CD14-positive monocyte (primary cell): ENCODE measurements around the gene STRN. TPM values are rescaled to one million over a fixed set of nuclear protein-coding genes. Genes with fewer than 3 reads are reported as not detected.

Experiments
- DNase-seq, 3 donors: peaks; one replicate each; pipeline ENCODE4 v3.0.0-alpha.2; 2011 to 2022
- H2AFZ ChIP-seq: 2 replicates; pipeline ENCODE4 v1.6.0; 2012; ENCODE audit warnings: mild to moderate bottlenecking, low read depth, low read length, inconsistent platforms; ENCODE audit not compliant: insufficient read depth, poor library complexity, severe bottlenecking
- H3K27ac ChIP-seq, 2 donors: 1 replicate in 1 of 2; 2 replicates in 1 of 2; pipeline ENCODE4 v1.5.1; 2012 to 2013; ENCODE audit warnings: low read length in 2 of 2, control low read depth in 1 of 2, inconsistent platforms in 1 of 2, low read depth in 1 of 2, mild to moderate bottlenecking in 1 of 2
- H3K27me3 ChIP-seq, 2 donors: one replicate each; pipeline versions ENCODE4 v1.6.0 to v1.6.1; 2011 to 2013; ENCODE audit warnings: low read length in 2 of 2; ENCODE audit not compliant: control insufficient read depth in 2 of 2, insufficient read depth in 2 of 2
- H3K36me3 ChIP-seq, 2 donors: replicated peaks in 1 of 2; 1 replicate in 1 of 2; 2 replicates in 1 of 2; pipeline versions ENCODE4 v1.5.1 to v1.6.1; 2012 to 2013; ENCODE audit warnings: low read length in 2 of 2, control low read depth in 1 of 2, inconsistent platforms in 1 of 2, mild to moderate bottlenecking in 1 of 2; ENCODE audit not compliant: insufficient read depth in 2 of 2, control insufficient read depth in 1 of 2
- H3K4me1 ChIP-seq, 2 donors: 1 replicate in 1 of 2; 2 replicates in 1 of 2; pipeline versions ENCODE4 v1.5.1 to v1.6.1; 2012 to 2013; ENCODE audit warnings: low read length in 2 of 2, control low read depth in 1 of 2, inconsistent platforms in 1 of 2, mild to moderate bottlenecking in 1 of 2, moderate library complexity in 1 of 2; ENCODE audit not compliant: insufficient read depth in 2 of 2, control insufficient read depth in 1 of 2
- H3K4me2 ChIP-seq: replicated peaks from 2 replicates; pipeline ENCODE3; 2012; ENCODE audit warnings: low read length, moderate library complexity, mild to moderate bottlenecking; ENCODE audit not compliant: poor library complexity, severe bottlenecking; ENCODE audit errors: extremely low read depth
- H3K4me3 ChIP-seq, 3 experiments: fragments of 200-600 bp in 1 of 3; sonication (generic) in 1 of 3; replicated peaks in 1 of 3; 1 replicate in 2 of 3; 2 replicates in 1 of 3; pipeline ENCODE4 v1.5.1; 2011 to 2013; ENCODE audit warnings: low read length in 3 of 3, mild to moderate bottlenecking in 3 of 3, control low read depth in 2 of 3, low read depth in 2 of 3, inconsistent platforms in 1 of 3, moderate library complexity in 1 of 3
- H3K79me2 ChIP-seq: 2 replicates; pipeline ENCODE4 v1.6.0; 2012; ENCODE audit warnings: mild to moderate bottlenecking, control low read depth, inconsistent platforms, low read length, moderate library complexity; ENCODE audit not compliant: insufficient read depth
- H3K9ac ChIP-seq: 2 replicates; pipeline ENCODE4 v1.6.0; 2017; ENCODE audit warnings: low read length, mild to moderate bottlenecking; ENCODE audit not compliant: insufficient read depth, poor library complexity, severe bottlenecking
- H3K9me3 ChIP-seq, 2 donors: replicated peaks in 1 of 2; 1 replicate in 1 of 2; 2 replicates in 1 of 2; pipeline versions ENCODE4 v1.5.1 to v1.6.1; 2012 to 2013; ENCODE audit warnings: low read length in 2 of 2, control low read depth in 1 of 2; ENCODE audit not compliant: control insufficient read depth in 1 of 2, insufficient read depth in 1 of 2
- H4K20me1 ChIP-seq: 2 replicates; pipeline ENCODE4 v1.6.0; 2012; ENCODE audit warnings: mild to moderate bottlenecking, low read length, control low read depth, moderate library complexity; ENCODE audit not compliant: insufficient read depth
- H3K27ac Mint-ChIP-seq, 7 donors: one replicate each; pipeline ENCODE4 v1.8.0; 2020; ENCODE audit warnings: mild to moderate bottlenecking in 7 of 7, mixed read lengths in 7 of 7, moderate library complexity in 6 of 7, inconsistent platforms in 2 of 7
- H3K27me3 Mint-ChIP-seq, 3 donors: one replicate each; pipeline ENCODE4 v1.8.0; 2021 to 2022; ENCODE audit warnings: low read depth in 3 of 3, mild to moderate bottlenecking in 3 of 3, mixed read lengths in 3 of 3, moderate library complexity in 3 of 3, inconsistent platforms in 1 of 3
- H3K36me3 Mint-ChIP-seq, 2 donors: one replicate each; pipeline ENCODE4 v1.8.0; 2020; ENCODE audit warnings: mixed read lengths in 2 of 2, inconsistent platforms in 1 of 2, mild to moderate bottlenecking in 1 of 2
- H3K4me1 Mint-ChIP-seq: one replicate; pipeline ENCODE4 v1.8.0; 2020; ENCODE audit warnings: mild to moderate bottlenecking, mixed read lengths
- H3K4me3 Mint-ChIP-seq, 2 donors: one replicate each; pipeline ENCODE4 v1.8.0; 2020; ENCODE audit warnings: mild to moderate bottlenecking in 2 of 2, mixed read lengths in 2 of 2, moderate library complexity in 1 of 2
- H3K9me3 Mint-ChIP-seq, 7 donors: one replicate each; pipeline ENCODE4 v1.8.0; 2020 to 2022; ENCODE audit warnings: mixed read lengths in 7 of 7, mild to moderate bottlenecking in 6 of 7, moderate library complexity in 6 of 7, inconsistent platforms in 2 of 7
- WGBS: methylation state at CpG from one replicate; pipeline ENCODE4 v1.1.5; 2013; ENCODE audit warnings: missing lambda C conversion rate; ENCODE audit not compliant: insufficient coverage; 5-methylcytosine and 5-hydroxymethylcytosine counted together
- intact Hi-C, 2 donors: fragments of 100-400 bp; cut with micrococcal nuclease; formaldehyde crosslinking; loops; one replicate each; pipeline versions ENCODE4 v1.15.0 to v1.15.1; 2023
- polyA minus RNA-seq: library from RNA; depleted of rRNA, polyadenylated mRNA; stranded (reverse); fragments of >200 nt; gene quantifications from 2 replicates; pipeline ENCODE4 v1.2.3, GENCODE V29; 2012
- polyA plus RNA-seq, 3 donors: library from polyadenylated mRNA; depleted of rRNA in 1 of 3; unstranded in 2 of 3; stranded (reverse) in 1 of 3; fragments of 300-500 nt in 2 of 3; fragments of >200 nt in 1 of 3; fragmentation: Illumina TruSeq in 2 of 3; gene quantifications; 1 replicate in 2 of 3; 2 replicates in 1 of 3; pipeline ENCODE4 v1.2.3, GENCODE V29; 2012 to 2021
- total RNA-seq, 12 experiments: library from RNA in 1 of 12; stranded (reverse) in 1 of 12; fragments of 120-200 nt in 1 of 12; gene quantifications; one replicate each; pipeline ENCODE4 v1.2.4 and lab custom pipeline; 2013 to 2026; ENCODE audit warnings: mixed read lengths in 6 of 12, inconsistent platforms in 1 of 12
- TF ChIP-seq, protein P1 (sequence below): fragments of 200-600 bp; IDR thresholded peaks from one replicate; pipeline ENCODE4 v1.8.0; 2022; ENCODE audit warnings: antibody characterized with exemption, mild to moderate bottlenecking

Gene STRN, protein sequence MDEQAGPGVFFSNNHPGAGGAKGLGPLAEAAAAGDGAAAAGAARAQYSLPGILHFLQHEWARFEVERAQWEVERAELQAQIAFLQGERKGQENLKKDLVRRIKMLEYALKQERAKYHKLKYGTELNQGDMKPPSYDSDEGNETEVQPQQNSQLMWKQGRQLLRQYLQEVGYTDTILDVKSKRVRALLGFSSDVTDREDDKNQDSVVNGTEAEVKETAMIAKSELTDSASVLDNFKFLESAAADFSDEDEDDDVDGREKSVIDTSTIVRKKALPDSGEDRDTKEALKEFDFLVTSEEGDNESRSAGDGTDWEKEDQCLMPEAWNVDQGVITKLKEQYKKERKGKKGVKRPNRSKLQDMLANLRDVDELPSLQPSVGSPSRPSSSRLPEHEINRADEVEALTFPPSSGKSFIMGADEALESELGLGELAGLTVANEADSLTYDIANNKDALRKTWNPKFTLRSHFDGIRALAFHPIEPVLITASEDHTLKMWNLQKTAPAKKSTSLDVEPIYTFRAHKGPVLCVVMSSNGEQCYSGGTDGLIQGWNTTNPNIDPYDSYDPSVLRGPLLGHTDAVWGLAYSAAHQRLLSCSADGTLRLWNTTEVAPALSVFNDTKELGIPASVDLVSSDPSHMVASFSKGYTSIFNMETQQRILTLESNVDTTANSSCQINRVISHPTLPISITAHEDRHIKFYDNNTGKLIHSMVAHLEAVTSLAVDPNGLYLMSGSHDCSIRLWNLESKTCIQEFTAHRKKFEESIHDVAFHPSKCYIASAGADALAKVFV
- 19.8 TPM for total RNA-seq (2013)
- 10 to 100 TPM in 2 of 3 donors, 1 to 10 TPM in 1; 7.0 to 15.7 (median 10.7) TPM for polyA plus RNA-seq
- 6.2 and 12.4 TPM in 2 replicates for polyA minus RNA-seq
- 43.5 to 123 (median 61.1) reads per million in 11 experiments for total RNA-seq (lab: John Stamatoyannopoulos, UW)

DNA sequence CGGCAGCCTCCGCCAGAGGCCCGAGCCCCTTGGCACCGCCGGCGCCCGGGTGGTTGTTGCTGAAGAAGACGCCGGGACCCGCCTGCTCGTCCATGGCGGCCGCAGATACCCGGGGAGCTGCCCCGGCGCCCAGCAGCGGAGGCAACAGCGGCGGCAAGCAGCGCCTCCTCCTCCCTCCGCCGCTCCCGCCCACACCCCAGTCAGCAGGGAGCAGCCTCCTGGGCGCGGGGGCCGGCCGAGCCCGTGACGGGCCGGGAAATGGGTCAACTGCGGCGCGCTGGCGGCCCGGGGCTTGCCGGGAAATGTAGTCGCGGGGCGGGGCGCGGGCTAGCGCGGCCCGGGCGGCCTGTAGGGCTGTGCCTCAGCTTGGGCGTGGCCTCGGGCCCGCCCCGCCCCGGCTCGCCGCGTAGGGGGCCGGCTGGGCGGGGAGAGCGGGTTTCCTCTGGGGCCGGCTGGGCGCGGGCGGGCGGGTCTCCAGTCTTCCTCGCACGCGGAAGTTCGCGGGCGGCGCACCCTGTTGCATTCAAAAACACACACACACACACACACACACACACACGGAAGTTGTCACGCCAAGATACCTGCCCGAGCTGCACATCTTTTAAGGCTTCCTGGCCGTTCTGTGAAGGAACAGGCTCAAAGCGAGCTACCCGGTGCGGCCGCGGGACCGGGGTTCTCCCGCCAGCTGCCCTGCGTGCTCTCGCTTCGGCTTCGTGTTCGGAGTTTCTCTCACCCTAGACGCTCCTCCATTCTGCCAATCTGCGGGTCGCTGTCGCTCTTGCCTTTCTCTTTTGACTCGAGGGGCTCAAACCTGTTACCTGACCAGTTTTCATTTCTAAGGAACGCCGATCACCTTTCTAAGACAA, at the start of gene STRN:
STRN (minus strand) TSS at position 167 of the 866 bp plus-strand sequence; CDS start at position 94, 73 bp downstream.
- H3K79me2 ChIP-seq = peaks cover 47% of the 10 kb centered on the region

More for the DNA sequence above, at the start of gene STRN:
- peak; percentile 93 to 95 (median 93) for DNase-seq
- Histone ChIP-seq H2AFZ (peak within 1 kb of the TSS; percentile 100), H3K4me2 (peak within 1 kb of the TSS; percentile 94), H3K4me1 (peaks cover 22 to 26% of the 10 kb centered on the region in 2 donors), H3K27ac (peak within 1 kb of the TSS; percentile 79 to 99), H4K20me1 (peaks cover 33% of the 10 kb centered on the region), H3K9me3 (no peaks in the 10 kb centered on the region), H3K9ac (peak within 1 kb of the TSS; percentile 94), H3K4me3 (peak within 1 kb of the TSS; percentile 93 to 99 (median 97)), H3K27me3 (no peaks in the 10 kb centered on the region), H3K36me3 (no peaks in the 10 kb centered on the region)
- TF ChIP-seq, protein P1, sequence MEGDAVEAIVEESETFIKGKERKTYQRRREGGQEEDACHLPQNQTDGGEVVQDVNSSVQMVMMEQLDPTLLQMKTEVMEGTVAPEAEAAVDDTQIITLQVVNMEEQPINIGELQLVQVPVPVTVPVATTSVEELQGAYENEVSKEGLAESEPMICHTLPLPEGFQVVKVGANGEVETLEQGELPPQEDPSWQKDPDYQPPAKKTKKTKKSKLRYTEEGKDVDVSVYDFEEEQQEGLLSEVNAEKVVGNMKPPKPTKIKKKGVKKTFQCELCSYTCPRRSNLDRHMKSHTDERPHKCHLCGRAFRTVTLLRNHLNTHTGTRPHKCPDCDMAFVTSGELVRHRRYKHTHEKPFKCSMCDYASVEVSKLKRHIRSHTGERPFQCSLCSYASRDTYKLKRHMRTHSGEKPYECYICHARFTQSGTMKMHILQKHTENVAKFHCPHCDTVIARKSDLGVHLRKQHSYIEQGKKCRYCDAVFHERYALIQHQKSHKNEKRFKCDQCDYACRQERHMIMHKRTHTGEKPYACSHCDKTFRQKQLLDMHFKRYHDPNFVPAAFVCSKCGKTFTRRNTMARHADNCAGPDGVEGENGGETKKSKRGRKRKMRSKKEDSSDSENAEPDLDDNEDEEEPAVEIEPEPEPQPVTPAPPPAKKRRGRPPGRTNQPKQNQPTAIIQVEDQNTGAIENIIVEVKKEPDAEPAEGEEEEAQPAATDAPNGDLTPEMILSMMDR = no peak
- H3K9me3 Mint-ChIP-seq = peaks cover 0 to 1% (median 0%) of the 10 kb centered on the region in 7 donors
- intact Hi-C loops = no loop called here
- peaks cover 39% of the 10 kb centered on the region for H3K4me1 Mint-ChIP-seq
- H3K27me3 Mint-ChIP-seq = peaks cover 2% of the 10 kb centered on the region in 3 donors
- H3K4me3 Mint-ChIP-seq = peak within 1 kb of the TSS; percentile 96 to 99
- H3K36me3 Mint-ChIP-seq = peaks cover 0 to 11% of the 10 kb centered on the region in 2 donors
- peak within 1 kb of the TSS; percentile 94 to 99 (median 97) for H3K27ac Mint-ChIP-seq
- WGBS = under 1% methylated on average over 91 of the region's 91 CpGs
